Mucosa of descending colon (tissue), 3 donors: ENCODE measurements around the gene PPIP5K2. TPM values are rescaled to one million over a fixed set of nuclear protein-coding genes. Genes with fewer than 3 reads are reported as not detected.

ENCODE experiments used
- ATAC-seq: fragments of 200-7000 bp; cut with Tn5 transposase; one replicate; pipeline ENCODE4 v1.9.1; 2020; ENCODE audit warnings: mild to moderate bottlenecking, moderate library complexity
- DNase-seq, 3 donors: peaks; one replicate each; pipeline ENCODE4 v3.0.0-alpha.2; 2020
- H3K36me3 ChIP-seq: fragments of 200-600 bp; one replicate; pipeline ENCODE4 v1.8.0; 2021; ENCODE audit warnings: low read depth, mild to moderate bottlenecking
- H3K4me1 ChIP-seq: fragments of 200-600 bp; one replicate; pipeline ENCODE4 v1.8.0; 2021; ENCODE audit warnings: low read depth, mild to moderate bottlenecking
- H3K4me3 ChIP-seq: fragments of 200-600 bp; one replicate; pipeline ENCODE4 v1.8.0; 2021; ENCODE audit warnings: mild to moderate bottlenecking
- H3K9me3 ChIP-seq: fragments of 200-600 bp; one replicate; pipeline ENCODE4 v1.8.0; 2021; ENCODE audit warnings: mild to moderate bottlenecking
- intact Hi-C, 2 donors: fragments of 100-400 bp; cut with DNase I in 1 of 2; cut with micrococcal nuclease in 1 of 2; formaldehyde crosslinking; loops; one replicate each; pipeline versions ENCODE4 v1.11.0 to v1.11.1; 2022; cut with DNase I, micrococcal nuclease
- total RNA-seq, 3 donors: library from RNA; stranded (reverse); fragmentation: NEBNext Ultra II Directional in 2 of 3; extraction: Animal tissue kit (Norgen Biotek cat#: 25700) in 2 of 3; gene quantifications; one replicate each; pipeline versions ENCODE4 v1.2.1 to v1.2.4, GENCODE V29; 2021 to 2023
- TF ChIP-seq, protein P1 (sequence below): fragments of 200-600 bp; IDR thresholded peaks from one replicate; pipeline ENCODE4 v1.8.0; 2022; ENCODE audit warnings: antibody characterized with exemption, mild to moderate bottlenecking
- donor health status: DM: no; HTN: no; CAD: no; lungs with moderate emphysema.
- donor health status: DM: no; HTN: no; CAD: no.
- donor health status: DM: no; HTN: yes; CAD: no.

The PPIP5K2 gene
- total RNA-seq, 3 donors from 2014 or later: 59.0 to 90.6 (median 77.6) TPM

DNA sequence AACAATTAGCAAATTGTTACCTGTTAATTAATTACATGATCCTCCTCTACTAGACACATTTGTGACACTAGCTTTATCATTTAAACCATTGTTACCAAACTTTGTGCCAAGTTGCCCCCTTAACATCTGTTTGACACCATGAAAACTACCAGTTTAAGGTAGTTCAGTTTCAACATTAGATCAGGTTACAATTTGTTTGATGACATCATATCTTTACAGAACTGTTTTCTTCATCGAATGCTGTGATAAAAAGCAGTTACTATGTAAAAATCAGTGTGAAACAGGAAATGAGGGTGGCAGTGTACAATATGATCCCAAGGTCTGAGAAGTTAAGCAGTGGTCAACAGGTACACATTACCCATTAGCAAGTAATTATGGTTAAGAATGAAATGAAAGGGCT lies 17.9 kb upstream of the PPIP5K2 start:
- TF ChIP-seq, protein P1, sequence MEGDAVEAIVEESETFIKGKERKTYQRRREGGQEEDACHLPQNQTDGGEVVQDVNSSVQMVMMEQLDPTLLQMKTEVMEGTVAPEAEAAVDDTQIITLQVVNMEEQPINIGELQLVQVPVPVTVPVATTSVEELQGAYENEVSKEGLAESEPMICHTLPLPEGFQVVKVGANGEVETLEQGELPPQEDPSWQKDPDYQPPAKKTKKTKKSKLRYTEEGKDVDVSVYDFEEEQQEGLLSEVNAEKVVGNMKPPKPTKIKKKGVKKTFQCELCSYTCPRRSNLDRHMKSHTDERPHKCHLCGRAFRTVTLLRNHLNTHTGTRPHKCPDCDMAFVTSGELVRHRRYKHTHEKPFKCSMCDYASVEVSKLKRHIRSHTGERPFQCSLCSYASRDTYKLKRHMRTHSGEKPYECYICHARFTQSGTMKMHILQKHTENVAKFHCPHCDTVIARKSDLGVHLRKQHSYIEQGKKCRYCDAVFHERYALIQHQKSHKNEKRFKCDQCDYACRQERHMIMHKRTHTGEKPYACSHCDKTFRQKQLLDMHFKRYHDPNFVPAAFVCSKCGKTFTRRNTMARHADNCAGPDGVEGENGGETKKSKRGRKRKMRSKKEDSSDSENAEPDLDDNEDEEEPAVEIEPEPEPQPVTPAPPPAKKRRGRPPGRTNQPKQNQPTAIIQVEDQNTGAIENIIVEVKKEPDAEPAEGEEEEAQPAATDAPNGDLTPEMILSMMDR: no peak
- no peaks in the 10 kb centered on the region for H3K36me3 ChIP-seq
- DNase-seq (no peak), ATAC-seq (no peak)
- H3K4me1 ChIP-seq: no peaks in the 10 kb centered on the region
- no peak overlapping the region for H3K4me3 ChIP-seq
- intact Hi-C loops: no loop called here
- no peaks in the 10 kb centered on the region for H3K9me3 ChIP-seq

DNA sequence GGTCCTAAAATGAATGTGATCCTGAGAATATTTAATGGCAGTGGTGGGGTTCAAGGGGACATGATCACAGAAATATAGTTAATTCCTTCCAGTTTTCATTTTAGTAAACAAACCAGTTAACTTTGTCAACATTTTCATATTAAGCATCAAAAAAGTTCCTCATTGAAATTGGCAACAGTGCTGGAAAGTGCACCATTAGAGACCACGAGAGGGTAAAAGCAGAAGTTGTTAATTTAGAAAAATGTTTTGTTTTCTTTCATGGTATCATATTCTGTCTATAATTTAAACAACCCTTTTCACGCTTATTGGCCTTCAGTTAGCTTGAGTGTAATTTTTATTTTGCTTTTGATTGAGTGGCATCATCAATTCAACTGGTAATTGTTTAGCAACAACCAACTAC lies 12.0 kb upstream of the PPIP5K2 start:
- TF ChIP-seq, protein P1: no peak
- no peaks in the 10 kb centered on the region for H3K4me1 ChIP-seq
- no peaks in the 10 kb centered on the region for H3K9me3 ChIP-seq
- ATAC-seq: no peak
- H3K36me3 ChIP-seq: no peaks in the 10 kb centered on the region
- intact Hi-C loops: no loop called here
- no peak overlapping the region for H3K4me3 ChIP-seq
- no peak for DNase-seq

DNA sequence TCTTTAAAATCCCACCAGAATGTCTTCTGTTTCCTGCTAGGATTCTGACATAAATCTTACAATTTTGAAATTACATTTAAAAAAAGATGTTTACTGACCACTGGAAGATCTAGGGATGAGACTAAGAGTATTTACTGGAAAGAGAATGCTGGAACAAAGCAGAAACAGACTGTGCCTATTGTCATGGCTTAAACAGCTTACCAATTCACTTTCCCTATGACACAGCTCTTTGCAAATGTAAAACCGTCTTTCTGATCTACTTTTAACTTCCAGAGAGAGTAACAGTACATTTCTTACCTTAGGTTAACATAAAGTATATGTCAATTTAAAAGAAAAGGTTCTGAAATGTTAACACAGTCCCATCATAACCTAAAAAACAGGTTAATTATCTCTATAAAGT lies 10.8 kb upstream of the PPIP5K2 start:
- Histone ChIP-seq H3K9me3 (no peaks in the 10 kb centered on the region), H3K36me3 (no peaks in the 10 kb centered on the region), H3K4me3 (no peak overlapping the region), H3K4me1 (no peaks in the 10 kb centered on the region)
- ATAC-seq (no peak), DNase-seq (no peak)
- intact Hi-C loops: no loop called here
- TF ChIP-seq, protein P1: no peak

DNA sequence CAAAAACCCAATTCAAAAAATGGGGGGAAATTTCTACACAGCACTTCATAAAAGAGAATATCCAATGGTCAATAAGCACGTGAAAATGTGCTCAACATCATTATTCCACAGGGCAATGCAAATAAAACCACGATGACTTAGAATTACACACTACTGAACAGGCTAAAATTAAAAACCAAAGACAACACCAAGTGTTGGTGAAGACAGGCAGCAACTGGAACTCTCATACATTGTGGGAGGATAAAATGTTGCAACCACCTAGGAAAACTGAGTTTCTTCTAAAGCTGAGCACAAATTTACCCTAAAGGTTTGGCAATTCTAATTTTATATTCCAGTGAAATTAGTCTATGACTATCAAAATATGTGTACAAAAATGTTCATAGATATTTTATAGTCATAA lies 9.7 kb upstream of the PPIP5K2 start:
- Histone ChIP-seq H3K36me3 (no peaks in the 10 kb centered on the region), H3K9me3 (no peaks in the 10 kb centered on the region), H3K4me3 (no peak overlapping the region), H3K4me1 (no peaks in the 10 kb centered on the region)
- TF ChIP-seq, protein P1: no peak
- ATAC-seq (no peak), DNase-seq (no peak)
- intact Hi-C loops: no loop called here

DNA sequence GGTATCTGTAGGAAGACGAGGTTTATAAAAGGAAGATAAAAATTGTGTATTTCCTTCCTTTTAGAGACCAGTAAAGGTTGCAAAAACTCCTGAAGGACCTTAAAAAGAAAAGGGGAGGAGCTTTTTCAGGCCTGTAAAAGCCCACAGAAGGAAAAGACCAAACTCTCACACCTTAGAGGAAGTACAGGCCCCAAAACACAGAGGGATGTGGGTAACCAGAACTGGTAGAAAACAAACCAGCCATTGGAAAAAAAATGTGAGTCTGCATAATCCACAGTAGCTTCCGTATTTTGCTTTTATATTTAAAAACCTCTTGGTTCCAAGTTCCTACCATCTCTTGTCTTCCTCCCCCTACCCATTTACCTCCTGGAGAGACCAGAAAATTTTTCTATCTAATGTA lies 8.6 kb upstream of the PPIP5K2 start:
- Histone ChIP-seq H3K4me1 (no peaks in the 10 kb centered on the region), H3K36me3 (no peaks in the 10 kb centered on the region), H3K9me3 (no peaks in the 10 kb centered on the region), H3K4me3 (no peak overlapping the region)
- TF ChIP-seq, protein P1: no peak
- intact Hi-C loops: no loop called here
- peak; percentile 65 for ATAC-seq
- DNase-seq: peak in 1 of 3 donors; percentile 23

DNA sequence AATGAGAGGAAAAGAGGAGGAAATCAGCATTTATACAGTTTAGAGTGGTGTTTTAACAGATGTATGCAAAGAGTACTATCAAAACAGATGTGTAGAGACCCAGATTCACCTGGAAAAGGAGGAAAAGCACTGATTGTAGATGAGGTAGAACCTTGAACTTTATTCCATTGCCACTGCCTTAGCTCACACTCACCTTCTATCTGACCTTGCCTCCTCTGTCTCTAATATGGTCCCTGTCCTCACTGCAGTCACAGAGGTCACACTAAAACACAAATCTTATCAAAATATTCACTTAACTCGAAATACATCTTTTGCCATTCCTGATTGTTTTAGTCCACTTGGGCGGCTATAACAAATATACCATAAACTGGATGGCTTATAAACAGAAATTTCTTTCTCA lies 7.2 kb upstream of the PPIP5K2 start:
- Histone ChIP-seq H3K36me3 (no peaks in the 10 kb centered on the region), H3K4me1 (no peaks in the 10 kb centered on the region), H3K4me3 (no peak overlapping the region), H3K9me3 (no peaks in the 10 kb centered on the region)
- no peak for DNase-seq
- intact Hi-C loops: no loop called here
- TF ChIP-seq, protein P1: no peak
- ATAC-seq: no peak
